OCI-LY3 (cell line): ENCODE data around the gene JAG2.

Experiments
- H2AFZ ChIP-seq: fragments of 200-600, 300-600 bp; shearing (Covaris generic); 2 replicates; pipeline ENCODE4 v1.6.0; 2014; ENCODE audit warnings: antibody characterized with exemption, low read depth, low read length
- H3K27ac ChIP-seq: fragments of 200-600, 300-600 bp; sonication (generic); 2 replicates; pipeline ENCODE4 v1.5.1; 2014; ENCODE audit warnings: mild to moderate bottlenecking, low read length, moderate library complexity, mixed read lengths
- H3K27me3 ChIP-seq: fragments of 200-600, 300-600 bp; sonication (generic); 2 replicates; pipeline ENCODE4 v1.6.1; 2014; ENCODE audit warnings: low read depth, low read length, mixed read lengths
- H3K36me3 ChIP-seq: fragments of 200-600, 300-600 bp; sonication (generic); replicated peaks from 2 replicates; pipeline ENCODE3; 2014; ENCODE audit warnings: low read depth, low read length, mixed read lengths
- H3K4me1 ChIP-seq: fragments of 300-600, 200-600 bp; sonication (generic); 2 replicates; pipeline ENCODE4 v1.6.1; 2014; ENCODE audit warnings: low read length, mixed read lengths
- H3K4me2 ChIP-seq: fragments of 200-600, 300-600 bp; sonication (generic); 2 replicates; pipeline ENCODE4 v1.6.1; 2014; ENCODE audit warnings: low read length, mixed read lengths
- H3K4me3 ChIP-seq: fragments of 300-600, 200-600 bp; sonication (generic); 2 replicates; pipeline ENCODE4 v1.5.1; 2014; ENCODE audit warnings: antibody characterized with exemption, mild to moderate bottlenecking, low read length, moderate library complexity
- H3K79me2 ChIP-seq: fragments of 300-600, 200-600 bp; shearing (Covaris generic); 2 replicates; pipeline ENCODE4 v1.6.1; 2014; ENCODE audit warnings: mild to moderate bottlenecking, low read length, mixed read lengths
- H3K9ac ChIP-seq: fragments of 300-600, 200-600 bp; shearing (Covaris generic); 2 replicates; pipeline ENCODE4 v1.6.0; 2014; ENCODE audit warnings: mild to moderate bottlenecking, low read length, moderate library complexity
- H3K9me3 ChIP-seq: fragments of 200-600, 300-600 bp; shearing (Covaris generic); 2 replicates; pipeline ENCODE4 v1.6.1; 2014; ENCODE audit warnings: low read length, mixed read lengths; ENCODE audit not compliant: insufficient read depth
- H4K20me1 ChIP-seq: fragments of 200-600, 300-600 bp; sonication (generic); 2 replicates; pipeline ENCODE4 v1.6.1; 2016; ENCODE audit warnings: low read length, mixed read lengths; ENCODE audit not compliant: insufficient read depth
- EZH2phosphoT487 ChIP-seq: fragments of 200-600 bp; shearing (Covaris generic); IDR thresholded peaks from 2 replicates; pipeline ENCODE4 v1.6.1; 2018; ENCODE audit warnings: antibody characterized with exemption, mixed run types, low read depth
- TF ChIP-seq, protein P1 (sequence below): fragments of 200-600, 300-600 bp; sonication (generic); IDR thresholded peaks from 2 replicates; pipeline ENCODE4 v1.5.1; 2014; ENCODE audit warnings: antibody characterized with exemption, low read length, low read depth

The JAG2 gene

DNA sequence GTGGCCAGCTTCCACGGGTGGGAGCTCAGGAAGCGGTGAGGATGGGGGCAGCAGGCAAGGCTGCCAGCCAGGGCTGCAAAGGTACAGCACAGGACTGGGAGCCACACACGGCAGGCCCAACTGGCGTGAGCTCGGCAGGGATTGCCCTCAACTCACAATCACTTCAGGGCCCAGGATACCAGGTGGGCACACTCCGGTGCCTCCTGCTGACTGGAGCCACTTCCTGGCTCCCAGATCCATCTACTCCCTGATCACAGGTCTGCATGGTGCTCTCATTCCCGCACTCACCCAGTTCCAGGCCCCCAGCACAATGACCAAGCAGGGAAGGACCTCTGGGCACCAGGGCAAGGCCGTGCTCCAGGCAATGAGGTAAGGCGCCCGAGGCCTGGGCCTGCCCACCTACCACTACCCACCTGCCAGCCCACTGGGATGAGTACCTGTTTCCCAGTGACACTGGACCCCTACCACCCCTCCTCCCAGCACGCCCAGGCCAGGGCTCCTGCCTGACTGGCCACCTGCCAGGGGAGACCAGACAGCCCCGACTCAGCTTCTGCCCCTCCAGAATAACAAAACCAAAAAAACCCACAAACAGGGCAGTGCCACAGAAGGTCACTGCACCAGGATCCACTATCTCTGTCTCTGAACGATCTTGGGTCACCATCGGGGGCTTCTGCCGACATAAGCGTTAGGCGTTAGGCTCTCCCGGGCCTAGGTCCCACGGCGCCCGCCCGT lies 1.8 kb downstream of the JAG2 start:
- no peak for TF ChIP-seq EZH2phosphoT487
- TF ChIP-seq, protein P1, sequence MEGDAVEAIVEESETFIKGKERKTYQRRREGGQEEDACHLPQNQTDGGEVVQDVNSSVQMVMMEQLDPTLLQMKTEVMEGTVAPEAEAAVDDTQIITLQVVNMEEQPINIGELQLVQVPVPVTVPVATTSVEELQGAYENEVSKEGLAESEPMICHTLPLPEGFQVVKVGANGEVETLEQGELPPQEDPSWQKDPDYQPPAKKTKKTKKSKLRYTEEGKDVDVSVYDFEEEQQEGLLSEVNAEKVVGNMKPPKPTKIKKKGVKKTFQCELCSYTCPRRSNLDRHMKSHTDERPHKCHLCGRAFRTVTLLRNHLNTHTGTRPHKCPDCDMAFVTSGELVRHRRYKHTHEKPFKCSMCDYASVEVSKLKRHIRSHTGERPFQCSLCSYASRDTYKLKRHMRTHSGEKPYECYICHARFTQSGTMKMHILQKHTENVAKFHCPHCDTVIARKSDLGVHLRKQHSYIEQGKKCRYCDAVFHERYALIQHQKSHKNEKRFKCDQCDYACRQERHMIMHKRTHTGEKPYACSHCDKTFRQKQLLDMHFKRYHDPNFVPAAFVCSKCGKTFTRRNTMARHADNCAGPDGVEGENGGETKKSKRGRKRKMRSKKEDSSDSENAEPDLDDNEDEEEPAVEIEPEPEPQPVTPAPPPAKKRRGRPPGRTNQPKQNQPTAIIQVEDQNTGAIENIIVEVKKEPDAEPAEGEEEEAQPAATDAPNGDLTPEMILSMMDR, result no peak
- Histone ChIP-seq H3K9ac (no peak overlapping the region), H3K27ac (no peak overlapping the region), H3K4me2 (no peak overlapping the region), H3K79me2 (no peaks in the 10 kb centered on the region), H4K20me1 (no peaks in the 10 kb centered on the region), H3K36me3 (no peaks in the 10 kb centered on the region), H3K4me1 (no peaks in the 10 kb centered on the region), H3K4me3 (no peak overlapping the region), H3K27me3 (peaks cover 9% of the 10 kb centered on the region), H3K9me3 (no peaks in the 10 kb centered on the region), H2AFZ (no peak overlapping the region)

DNA sequence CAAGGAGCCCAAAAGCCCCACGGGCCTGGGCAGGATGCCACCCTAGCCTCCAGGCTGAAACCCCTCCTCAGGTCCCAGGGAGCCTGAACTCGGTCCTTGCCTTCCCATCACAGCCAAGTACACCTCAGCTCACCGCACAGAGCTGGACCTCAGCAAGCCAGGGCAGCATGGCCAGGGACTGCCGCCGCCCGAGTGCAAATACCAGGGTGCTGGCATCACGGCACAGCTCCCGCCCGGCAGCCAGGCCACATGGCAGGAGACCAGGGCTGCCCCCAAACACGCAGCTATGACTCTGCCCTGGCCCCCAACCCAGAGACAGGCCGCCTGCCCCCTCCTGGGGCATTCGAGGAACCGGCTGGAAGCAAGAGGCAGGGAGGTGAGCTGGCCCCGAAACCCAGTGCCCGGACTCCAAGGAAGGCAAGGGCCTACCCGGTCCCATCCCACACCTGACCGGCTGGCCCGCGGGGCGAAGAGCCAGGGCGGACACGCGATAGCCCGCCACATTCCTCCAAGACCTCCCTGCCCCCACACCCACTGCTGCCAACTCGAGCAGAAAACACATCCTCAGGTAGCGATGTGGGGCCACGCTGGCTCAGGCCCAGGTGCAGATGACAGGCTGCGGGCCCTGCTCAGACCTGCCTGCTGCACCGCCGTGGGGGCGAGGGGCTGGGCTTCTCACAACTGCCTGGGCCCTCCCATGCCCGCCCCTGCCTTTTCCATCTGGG lies 2.7 kb downstream of the JAG2 start:
- Histone ChIP-seq H3K9me3 (no peaks in the 10 kb centered on the region), H3K36me3 (no peaks in the 10 kb centered on the region), H3K27me3 (peaks cover 5% of the 10 kb centered on the region), H2AFZ (no peak overlapping the region), H4K20me1 (no peaks in the 10 kb centered on the region), H3K9ac (no peak overlapping the region), H3K4me1 (no peaks in the 10 kb centered on the region), H3K4me2 (no peak overlapping the region), H3K27ac (no peak overlapping the region), H3K4me3 (no peak overlapping the region), H3K79me2 (no peaks in the 10 kb centered on the region)
- TF ChIP-seq EZH2phosphoT487, result no peak
- TF ChIP-seq, protein P1, result no peak

DNA sequence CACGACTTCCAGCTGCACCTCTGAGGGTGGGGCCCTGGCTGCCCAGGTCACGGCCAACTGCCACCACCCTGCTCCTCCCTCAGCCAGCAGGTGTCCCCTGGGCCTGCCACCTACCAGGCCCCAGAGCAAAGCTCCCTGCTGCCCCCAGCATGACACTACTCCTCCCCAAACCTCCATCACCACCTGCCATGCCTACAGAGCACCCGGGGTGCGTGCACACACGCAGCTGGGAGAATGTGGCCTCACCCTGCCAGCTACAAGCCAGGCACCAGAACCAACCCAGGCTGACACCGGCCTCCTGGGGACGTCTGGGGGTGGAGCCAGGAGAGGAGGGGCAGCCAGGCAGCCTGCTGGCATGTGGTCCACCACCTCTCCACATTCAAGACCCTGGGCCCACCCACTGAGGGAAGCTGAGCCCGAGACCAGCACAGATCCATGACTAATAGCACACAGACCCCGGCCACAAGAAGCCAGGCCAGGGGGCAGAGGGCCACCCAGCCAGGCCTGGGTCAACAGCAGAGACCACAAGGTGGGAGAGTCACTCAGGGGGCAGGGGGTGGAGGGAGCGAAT lies 3.4 kb downstream of the JAG2 start:
- Histone ChIP-seq H3K4me1 (no peaks in the 10 kb centered on the region), H4K20me1 (no peaks in the 10 kb centered on the region), H3K79me2 (no peaks in the 10 kb centered on the region), H3K9ac (no peak overlapping the region), H3K4me3 (no peak overlapping the region), H3K4me2 (no peak overlapping the region), H3K9me3 (no peaks in the 10 kb centered on the region), H2AFZ (no peak overlapping the region), H3K36me3 (no peaks in the 10 kb centered on the region), H3K27me3 (no peaks in the 10 kb centered on the region), H3K27ac (no peak overlapping the region)
- TF ChIP-seq EZH2phosphoT487, result no peak
- TF ChIP-seq, protein P1, result no peak

DNA sequence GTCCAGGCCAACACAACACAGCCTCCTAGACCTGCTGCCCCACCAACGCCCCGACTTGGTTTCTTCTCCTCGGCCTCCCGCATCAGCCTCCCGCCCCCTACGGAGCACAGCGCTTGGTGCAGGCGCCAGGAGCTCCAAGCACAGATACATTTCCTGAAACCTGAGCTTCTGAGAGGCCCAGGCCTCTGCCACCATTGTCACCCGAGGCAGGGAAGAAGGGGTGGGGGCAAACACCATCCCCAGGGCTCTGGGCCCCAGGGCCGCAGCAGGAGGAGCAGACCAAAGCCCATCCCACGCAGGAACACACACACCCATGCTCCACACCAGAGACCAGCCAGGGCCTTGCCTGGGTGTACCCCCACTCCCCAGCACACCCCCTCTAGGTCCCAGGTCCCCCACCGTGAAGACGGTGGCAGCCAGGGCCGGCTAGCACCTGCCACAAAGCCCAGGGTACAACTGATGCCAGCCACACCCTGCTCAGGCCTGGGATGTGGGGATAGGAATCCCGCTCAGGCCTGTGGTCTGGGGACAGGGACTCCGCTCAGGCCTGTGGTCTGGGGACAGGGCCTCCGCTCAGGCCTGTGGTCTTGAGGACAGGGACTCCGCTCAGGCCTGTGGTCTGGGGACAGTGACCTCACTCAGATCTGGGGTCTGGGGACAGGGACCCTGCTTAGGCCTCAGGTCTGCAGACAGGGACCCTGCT lies 5.4 kb downstream of the JAG2 start:
- Histone ChIP-seq H3K36me3 (no peaks in the 10 kb centered on the region), H2AFZ (no peak overlapping the region), H3K79me2 (no peaks in the 10 kb centered on the region), H3K9me3 (no peaks in the 10 kb centered on the region), H3K27me3 (no peaks in the 10 kb centered on the region), H3K27ac (no peak overlapping the region), H3K4me3 (no peak overlapping the region), H3K4me1 (no peaks in the 10 kb centered on the region), H3K4me2 (no peak overlapping the region), H4K20me1 (no peaks in the 10 kb centered on the region), H3K9ac (no peak overlapping the region)
- TF ChIP-seq EZH2phosphoT487, result no peak
- TF ChIP-seq, protein P1, result no peak
